HepG2 (cell line): ENCODE results near the gene ZNF277. TPM values are rescaled to one million over a fixed set of nuclear protein-coding genes. Genes with fewer than 3 reads are reported as not detected.

Source experiments
- HNF4A ChIP-seq: sonication (generic); formaldehyde crosslinking; IDR thresholded peaks from 2 replicates; pipeline ENCODE4 v1.4.0; 2020; ENCODE audit warnings: missing genetic modification reagents
- IKZF4 ChIP-seq: sonication (generic); formaldehyde crosslinking; IDR thresholded peaks from 2 replicates; pipeline ENCODE4 v1.5.1; 2020; ENCODE audit warnings: borderline replicate concordance, mild to moderate bottlenecking, low read depth, missing genetic modification reagents; ENCODE audit errors: not compliant biosample characterization
- KDM5B ChIP-seq: sonication (generic); formaldehyde crosslinking; IDR thresholded peaks from 2 replicates; pipeline ENCODE4 v1.4.0; 2020; ENCODE audit warnings: missing genetic modification reagents, mild to moderate bottlenecking, borderline replicate concordance
- MYC ChIP-seq: sonication (generic); formaldehyde crosslinking; IDR thresholded peaks from 2 replicates; pipeline ENCODE4 v1.9.0; 2021; ENCODE audit warnings: missing genetic modification reagents, borderline replicate concordance
- THAP8 ChIP-seq: sonication (generic); formaldehyde crosslinking; IDR thresholded peaks from 2 replicates; pipeline ENCODE4 v1.5.1; 2020; ENCODE audit warnings: missing genetic modification reagents, mild to moderate bottlenecking, borderline replicate concordance
- WIZ ChIP-seq: sonication (generic); formaldehyde crosslinking; IDR thresholded peaks from 2 replicates; pipeline ENCODE4 v1.5.1; 2020; ENCODE audit warnings: mild to moderate bottlenecking, missing genetic modification reagents
- ZNF143 ChIP-seq: sonication (generic); formaldehyde crosslinking; IDR thresholded peaks from 2 replicates; pipeline ENCODE4 v1.4.0; 2020; ENCODE audit warnings: missing genetic modification reagents
- ZNF501 ChIP-seq: sonication (generic); formaldehyde crosslinking; IDR thresholded peaks from 2 replicates; pipeline ENCODE4 v1.5.1; 2020; ENCODE audit warnings: mild to moderate bottlenecking, moderate library complexity, missing genetic modification reagents
- ZNF567 ChIP-seq: sonication (generic); formaldehyde crosslinking; IDR thresholded peaks from 2 replicates; pipeline ENCODE4 v1.8.1; 2023; ENCODE audit warnings: mild to moderate bottlenecking, missing genetic modification reagents, borderline replicate concordance
- ZNF788 ChIP-seq: sonication (generic); formaldehyde crosslinking; IDR thresholded peaks from 2 replicates; pipeline ENCODE4 v1.5.0; 2020; ENCODE audit warnings: mild to moderate bottlenecking, missing genetic modification reagents, borderline replicate concordance
- ZSCAN9 ChIP-seq: IDR thresholded peaks from 2 replicates; pipeline ENCODE4 v1.6.1; 2016; ENCODE audit warnings: borderline replicate concordance
- polyA plus RNA-seq, 8 experiments: library from polyadenylated mRNA; depleted of rRNA in 3 of 8; stranded (reverse) in 7 of 8; unstranded in 1 of 8; fragments of >200 nt; fragmentation: Illumina TruSeq in 4 of 8; extraction: Trizol in 4 of 8; gene quantifications; 2 replicates each; pipeline versions ENCODE4 v1.2.1 to v1.2.3, GENCODE V29; 2011 to 2016; ENCODE audit warnings: low read depth in 4 of 8, missing spikeins in 1 of 8, mixed read lengths in 1 of 8; ENCODE audit not compliant: insufficient read depth in 1 of 8
- total RNA-seq, 5 experiments: library from RNA; depleted of rRNA; stranded (reverse); fragments of >200 nt; fragmentation: Illumina TruSeq; extraction: Trizol; gene quantifications; 2 replicates each; pipeline ENCODE4 v1.2.3, GENCODE V29; 2016; ENCODE audit warnings: low read depth in 1 of 5
- TF ChIP-seq, protein P1 (sequence below): sonication (generic); formaldehyde crosslinking; IDR thresholded peaks from 2 replicates; pipeline ENCODE4 v1.5.1; 2020; ENCODE audit warnings: missing genetic modification reagents, mild to moderate bottlenecking, borderline replicate concordance
- TF ChIP-seq, protein P2 (sequence below): sonication (generic); formaldehyde crosslinking; IDR thresholded peaks from 2 replicates; pipeline ENCODE4 v1.8.1; 2023; ENCODE audit warnings: mild to moderate bottlenecking, missing genetic modification reagents, borderline replicate concordance
- TF ChIP-seq, protein P3 (sequence below): sonication (generic); formaldehyde crosslinking; IDR thresholded peaks from 2 replicates; pipeline ENCODE4 v1.4.0; 2020; ENCODE audit warnings: missing genetic modification reagents; ENCODE audit errors: not compliant biosample characterization

ZNF277 gene
- total and polyA plus RNA-seq, 2 of the 13 experiments (the other 11 are each of a cell fraction or from before 2014, with no cell fraction given) = 29.1 to 30.1 TPM

- TF ChIP-seq, protein P1, sequence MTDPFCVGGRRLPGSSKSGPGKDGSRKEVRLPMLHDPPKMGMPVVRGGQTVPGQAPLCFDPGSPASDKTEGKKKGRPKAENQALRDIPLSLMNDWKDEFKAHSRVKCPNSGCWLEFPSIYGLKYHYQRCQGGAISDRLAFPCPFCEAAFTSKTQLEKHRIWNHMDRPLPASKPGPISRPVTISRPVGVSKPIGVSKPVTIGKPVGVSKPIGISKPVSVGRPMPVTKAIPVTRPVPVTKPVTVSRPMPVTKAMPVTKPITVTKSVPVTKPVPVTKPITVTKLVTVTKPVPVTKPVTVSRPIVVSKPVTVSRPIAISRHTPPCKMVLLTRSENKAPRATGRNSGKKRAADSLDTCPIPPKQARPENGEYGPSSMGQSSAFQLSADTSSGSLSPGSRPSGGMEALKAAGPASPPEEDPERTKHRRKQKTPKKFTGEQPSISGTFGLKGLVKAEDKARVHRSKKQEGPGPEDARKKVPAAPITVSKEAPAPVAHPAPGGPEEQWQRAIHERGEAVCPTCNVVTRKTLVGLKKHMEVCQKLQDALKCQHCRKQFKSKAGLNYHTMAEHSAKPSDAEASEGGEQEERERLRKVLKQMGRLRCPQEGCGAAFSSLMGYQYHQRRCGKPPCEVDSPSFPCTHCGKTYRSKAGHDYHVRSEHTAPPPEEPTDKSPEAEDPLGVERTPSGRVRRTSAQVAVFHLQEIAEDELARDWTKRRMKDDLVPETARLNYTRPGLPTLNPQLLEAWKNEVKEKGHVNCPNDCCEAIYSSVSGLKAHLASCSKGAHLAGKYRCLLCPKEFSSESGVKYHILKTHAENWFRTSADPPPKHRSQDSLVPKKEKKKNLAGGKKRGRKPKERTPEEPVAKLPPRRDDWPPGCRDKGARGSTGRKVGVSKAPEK (CRISPR knock-in tag) = no peak
- TF ChIP-seq KDM5B (CRISPR knock-in tag) = peak; percentile 47; the same call in 1 of the 2 replicates
- peak; percentile 30 for TF ChIP-seq MYC (CRISPR knock-in tag)
- TF ChIP-seq, protein P2, sequence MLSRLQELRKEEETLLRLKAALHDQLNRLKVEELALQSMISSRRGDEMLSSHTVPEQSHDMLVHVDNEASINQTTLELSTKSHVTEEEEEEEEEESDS (CRISPR knock-in tag) = no peak
- no peak for TF ChIP-seq THAP8 (CRISPR knock-in tag)
- TF ChIP-seq ZNF501 (CRISPR knock-in tag) = 0 out of 2 replicates have a peak, but pooled peaks have one; percentile 61
- TF ChIP-seq HNF4A = no peak; the same call in 1 of the 2 replicates
- TF ChIP-seq WIZ (CRISPR knock-in tag) = peak; percentile 66; the same call in 1 of the 2 replicates
- TF ChIP-seq IKZF4 = no peak
- 0 out of 2 replicates have a peak, but pooled peaks have one; percentile 38 for TF ChIP-seq ZNF788 (CRISPR knock-in tag)
- TF ChIP-seq ZNF143 (CRISPR knock-in tag) = no peak
- no peak for TF ChIP-seq ZSCAN9 (CRISPR knock-in tag)
- TF ChIP-seq, protein P3, sequence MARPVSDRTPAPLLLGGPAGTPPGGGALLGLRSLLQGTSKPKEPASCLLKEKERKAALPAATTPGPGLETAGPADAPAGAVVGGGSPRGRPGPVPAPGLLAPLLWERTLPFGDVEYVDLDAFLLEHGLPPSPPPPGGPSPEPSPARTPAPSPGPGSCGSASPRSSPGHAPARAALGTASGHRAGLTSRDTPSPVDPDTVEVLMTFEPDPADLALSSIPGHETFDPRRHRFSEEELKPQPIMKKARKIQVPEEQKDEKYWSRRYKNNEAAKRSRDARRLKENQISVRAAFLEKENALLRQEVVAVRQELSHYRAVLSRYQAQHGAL (CRISPR knock-in tag) = no peak
- no peak for TF ChIP-seq ZNF567 (CRISPR knock-in tag)
These were observed 905 bp upstream of the ZNF277 start (continued) for GRCh38 chr7:112205343-112206237.
